GM19193 (cell line): ENCODE measurements around the gene INKA2.

Source experiments
- POLR2A ChIP-seq: IDR thresholded peaks from 4 replicates; pipeline ENCODE4 v1.6.1; 2011; ENCODE audit not compliant: insufficient read depth, insufficient read length; ENCODE audit errors: extremely low read depth

The INKA2 gene

DNA sequence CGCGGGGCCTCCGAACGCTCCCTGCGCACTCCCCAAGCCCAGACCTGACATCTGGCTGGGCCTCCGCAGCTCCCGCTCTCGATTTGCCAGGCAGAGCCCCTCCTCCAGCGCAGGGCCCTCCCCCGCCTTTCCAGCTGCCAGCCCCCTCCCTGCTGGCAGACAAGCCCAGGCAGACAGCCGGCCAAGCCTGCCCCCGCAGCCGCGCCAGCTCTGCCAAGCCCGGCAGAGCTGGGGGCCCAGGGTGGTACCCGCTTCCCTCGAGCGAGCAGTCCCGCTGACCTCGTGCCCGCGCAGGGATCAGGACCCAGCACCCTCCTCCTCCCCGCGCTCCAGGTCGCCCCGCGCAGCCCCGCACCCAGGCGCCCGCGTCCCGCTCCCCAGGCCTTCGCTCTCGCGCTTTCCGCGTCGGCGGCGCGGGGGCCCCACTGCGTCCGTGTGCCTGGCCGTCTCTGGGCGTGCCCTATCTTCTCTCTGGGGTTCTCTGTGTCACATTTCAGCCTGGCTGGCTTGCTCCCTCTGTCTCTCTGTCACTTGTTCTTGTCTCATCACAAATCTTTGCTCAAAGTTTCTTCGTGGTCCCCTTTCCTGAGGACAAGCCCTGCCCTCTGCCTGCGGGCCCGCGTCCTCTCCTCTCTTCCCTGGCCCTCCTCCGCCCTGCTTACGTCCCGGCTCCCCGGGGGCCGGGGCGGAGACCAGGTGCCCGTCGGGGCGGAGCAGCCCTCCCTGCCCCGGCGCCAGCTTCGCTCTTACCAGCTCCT lies 580 bp downstream of the INKA2 start:
- peak; percentile 72 for TF ChIP-seq POLR2A

DNA sequence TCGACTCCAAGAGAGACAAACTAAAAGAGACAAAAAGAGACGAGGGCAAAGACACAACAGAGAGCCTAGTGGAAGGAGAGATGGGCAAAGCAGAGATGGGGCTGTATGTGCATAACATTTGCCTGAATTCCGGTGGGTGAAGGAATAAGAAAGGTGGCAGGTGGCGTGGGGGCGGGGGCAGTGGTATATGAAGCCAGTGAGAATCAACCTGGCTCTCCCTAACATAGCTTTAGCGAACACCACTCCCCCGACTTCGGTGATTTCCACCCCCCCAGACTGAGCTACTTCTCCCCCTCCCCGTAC lies 1.1 kb downstream of the INKA2 start:
- TF ChIP-seq POLR2A, result no peak

DNA sequence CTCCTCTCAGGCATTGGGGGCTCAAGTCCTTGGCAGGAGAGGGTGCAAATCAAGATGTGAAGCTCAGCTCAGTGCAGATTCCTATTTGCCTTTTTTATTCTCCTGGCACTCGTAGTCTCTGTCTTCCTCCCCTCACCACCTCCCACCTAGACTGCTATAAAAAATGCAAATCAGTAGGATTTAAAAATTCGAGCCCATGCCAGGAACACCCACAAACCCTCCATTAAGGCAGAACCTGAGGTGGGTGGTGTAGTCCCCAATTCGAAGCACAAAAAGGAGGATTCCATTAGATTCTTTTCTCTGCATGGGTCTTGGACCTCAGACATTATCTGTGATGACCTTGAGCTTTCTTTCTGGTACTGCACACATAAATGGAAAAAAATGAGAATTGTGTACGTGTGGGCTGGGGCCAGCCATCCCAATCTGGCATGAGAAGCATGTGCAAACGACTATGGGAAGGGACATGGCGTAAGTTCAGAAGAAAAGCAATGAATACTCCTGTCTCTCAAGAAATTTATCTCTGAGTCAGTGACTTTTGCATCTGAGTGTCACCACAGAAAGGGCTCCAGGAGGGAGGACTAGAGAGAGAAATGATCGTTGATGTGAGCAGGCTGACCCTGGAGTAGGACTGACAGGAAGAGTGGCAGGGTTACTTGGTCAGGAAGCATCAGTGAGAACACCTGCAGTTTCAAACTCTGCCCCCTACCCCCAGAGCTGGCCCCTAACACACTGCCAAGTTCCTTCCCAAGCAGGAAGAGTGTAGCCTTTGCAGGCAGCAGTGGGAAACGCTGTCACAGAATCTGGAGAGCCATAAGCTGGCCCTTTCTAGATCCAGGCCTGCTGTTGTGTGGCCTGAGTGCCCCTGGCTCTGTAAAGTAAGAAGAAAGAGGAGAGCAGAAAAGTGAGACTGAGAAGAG lies 1.7 kb downstream of the INKA2 start:
- no peak for TF ChIP-seq POLR2A

DNA sequence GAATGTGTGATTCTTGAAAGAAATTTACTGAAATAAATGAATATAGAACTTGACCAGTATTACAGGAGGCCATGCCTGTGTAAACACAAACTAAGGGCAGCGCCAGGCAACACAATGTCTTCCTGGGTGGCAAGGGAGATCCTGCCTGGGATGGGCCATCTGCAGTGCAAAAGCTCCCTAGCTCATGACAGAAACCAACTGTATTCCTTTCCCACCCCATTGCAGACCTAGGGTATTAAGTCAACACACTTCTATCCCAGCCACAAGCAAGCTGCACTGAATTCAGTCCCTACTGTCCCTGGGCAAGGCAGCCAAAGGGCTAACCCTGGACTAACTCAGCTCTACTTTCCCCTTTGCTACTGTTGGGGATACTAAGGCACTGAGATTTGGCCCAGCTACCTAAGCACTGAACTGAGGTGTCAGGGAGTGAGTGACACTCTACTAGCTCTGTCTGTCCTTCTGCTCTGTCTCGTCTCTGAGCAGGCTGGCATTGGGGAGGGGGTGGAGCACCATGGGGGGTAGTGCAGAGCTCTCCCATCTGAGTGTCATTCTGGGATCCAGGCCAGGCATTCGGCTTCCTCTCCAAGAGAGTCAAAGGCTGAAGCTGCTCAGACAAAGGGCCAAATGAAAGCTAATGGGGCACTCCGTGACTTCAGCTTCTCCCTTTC lies 2.5 kb downstream of the INKA2 start:
- TF ChIP-seq POLR2A, result no peak

DNA sequence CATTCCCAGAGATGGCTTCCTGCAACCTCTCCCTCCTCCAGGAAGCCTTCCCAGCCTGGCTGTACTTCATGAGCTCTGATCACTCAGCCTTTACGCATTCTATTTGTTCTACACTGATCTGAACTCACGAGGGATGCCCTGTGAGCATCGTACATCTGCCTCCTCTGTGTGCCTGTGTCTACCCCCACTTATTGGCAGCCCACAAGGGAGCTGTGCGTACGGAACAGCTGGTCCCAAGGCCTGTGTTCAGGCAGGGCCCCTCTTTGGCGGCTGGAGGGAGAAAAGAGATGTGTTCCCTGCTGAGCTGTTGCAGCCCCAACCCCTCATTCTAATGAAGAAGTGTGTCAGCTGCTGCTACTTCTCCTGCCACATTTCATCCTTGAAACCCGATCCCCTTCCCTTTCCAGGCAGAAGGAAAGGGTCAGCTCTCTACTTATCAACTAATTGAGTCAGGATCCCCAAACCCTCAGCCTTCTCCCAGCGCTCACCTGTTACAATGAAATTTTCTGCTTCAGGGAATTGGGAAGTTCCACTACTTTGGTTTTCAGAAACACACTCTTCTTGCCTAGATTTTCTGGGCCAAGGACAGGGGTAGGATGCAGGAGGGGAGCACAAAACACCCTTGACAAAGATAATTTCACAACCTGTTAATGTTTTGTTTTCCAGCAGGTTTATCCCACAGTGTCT lies 3.2 kb downstream of the INKA2 start:
- TF ChIP-seq POLR2A, result no peak

DNA sequence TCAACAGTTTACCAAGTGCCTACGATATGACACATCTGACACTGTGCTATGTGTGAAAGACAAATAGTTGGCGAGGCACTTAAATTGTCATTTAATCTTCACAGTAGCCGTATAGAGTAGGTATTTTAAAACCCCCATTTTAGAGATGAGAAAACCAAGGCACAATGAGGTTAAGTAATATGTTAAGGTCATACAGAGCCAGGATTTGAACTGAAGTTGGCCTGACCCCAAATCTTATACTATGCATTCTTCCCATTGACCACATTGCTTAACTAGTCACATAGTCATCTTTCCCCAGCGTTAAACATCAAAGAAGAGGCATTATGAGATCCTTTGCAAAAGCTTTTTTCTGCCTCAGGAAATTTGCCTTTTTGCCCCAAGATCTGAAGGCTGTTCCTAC lies 3.9 kb downstream of the INKA2 start:
- no peak for TF ChIP-seq POLR2A

DNA sequence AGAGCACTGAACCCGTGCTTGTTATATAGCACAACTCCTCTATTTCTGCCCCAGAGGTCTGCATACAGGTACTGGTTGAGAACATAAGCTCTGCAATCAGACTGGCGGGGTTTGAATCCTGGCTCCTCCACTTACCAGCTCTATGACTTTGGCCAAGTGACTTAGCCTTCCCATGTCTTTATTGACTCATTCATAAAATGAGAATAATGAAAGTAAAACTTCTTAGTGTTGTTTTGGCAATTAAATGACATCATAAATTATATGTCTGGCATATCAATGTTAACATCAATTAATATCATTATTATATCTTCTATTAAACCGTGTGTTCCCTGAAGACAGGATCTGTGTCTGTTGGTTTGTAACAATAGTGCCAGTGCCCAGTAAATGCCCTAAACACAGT lies 4.3 kb downstream of the INKA2 start:
- TF ChIP-seq POLR2A, result no peak

DNA sequence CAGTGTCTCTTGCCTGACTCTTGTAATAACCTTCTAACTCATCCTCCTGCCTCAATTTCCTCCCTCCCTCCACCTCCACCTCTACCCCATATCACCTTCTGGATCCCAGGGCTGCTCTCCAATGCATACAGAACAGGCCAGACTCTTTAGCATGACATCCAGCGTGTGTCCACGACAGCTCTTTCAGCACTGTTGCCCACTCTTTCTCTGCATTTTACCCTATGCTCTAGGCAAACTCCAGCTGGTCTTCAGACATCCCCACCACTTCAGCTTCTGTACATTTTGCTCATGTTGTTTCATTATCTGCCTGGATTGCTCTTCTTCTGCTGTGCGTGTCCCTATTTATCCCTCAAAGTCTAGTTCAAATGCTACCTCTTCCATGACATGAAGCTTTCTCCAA lies 4.8 kb downstream of the INKA2 start:
- no peak for TF ChIP-seq POLR2A

DNA sequence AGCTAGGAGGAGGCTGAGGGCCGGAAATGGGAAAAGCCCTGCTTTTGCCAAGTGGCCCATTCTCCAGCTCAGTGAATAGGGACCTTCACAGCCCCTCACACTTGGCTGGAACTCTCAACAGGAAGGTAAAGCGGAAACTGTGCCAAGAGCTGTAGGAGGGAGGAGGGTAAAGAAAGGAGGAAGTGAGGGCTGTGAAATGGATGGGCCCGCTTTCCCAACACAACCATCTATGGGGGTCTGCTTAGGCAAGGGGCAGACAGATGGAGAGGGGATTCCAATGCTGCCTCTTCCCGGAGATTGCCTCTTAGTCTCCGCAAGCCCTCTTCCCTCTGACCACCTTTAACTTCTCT lies 5.2 kb downstream of the INKA2 start:
- no peak for TF ChIP-seq POLR2A

DNA sequence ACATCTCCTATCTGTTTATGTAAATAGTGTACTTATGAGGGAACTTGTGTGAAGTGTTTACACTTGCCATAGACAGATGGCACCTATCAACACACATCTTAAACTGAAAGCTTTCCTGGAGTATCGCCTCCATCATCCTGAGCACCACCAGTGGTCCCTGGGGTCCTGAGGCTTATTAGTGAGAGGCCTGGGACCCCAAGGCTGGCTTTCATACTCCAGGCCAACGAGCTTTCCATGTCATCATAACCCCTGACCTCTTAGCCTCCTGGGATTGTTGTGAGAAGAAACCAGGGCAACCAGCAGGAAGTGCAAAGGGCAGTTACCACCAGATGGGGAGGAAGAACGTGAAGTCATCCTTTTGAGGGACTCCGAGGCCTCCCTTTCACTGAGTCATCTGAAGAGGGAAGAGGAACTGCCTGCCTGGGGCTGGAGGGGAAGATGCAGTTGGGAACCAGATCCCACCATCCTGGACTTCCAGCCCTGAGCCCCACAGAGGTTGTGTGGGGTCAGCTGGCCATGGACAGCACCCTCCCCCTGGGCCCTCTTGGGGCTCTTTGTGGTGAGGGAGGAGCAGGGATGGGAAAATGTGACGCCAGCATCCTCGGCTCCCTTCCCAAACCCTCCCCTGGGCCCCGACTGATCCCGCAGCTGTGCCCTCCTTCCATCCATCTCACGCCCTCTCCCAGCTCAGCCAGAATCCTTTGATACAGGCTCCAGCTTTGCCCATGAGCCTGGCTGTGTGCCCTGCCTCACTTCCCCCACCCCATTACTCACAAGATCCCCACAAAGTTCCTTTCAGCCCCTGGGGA lies 5.8 kb downstream of the INKA2 start:
- no peak for TF ChIP-seq POLR2A

DNA sequence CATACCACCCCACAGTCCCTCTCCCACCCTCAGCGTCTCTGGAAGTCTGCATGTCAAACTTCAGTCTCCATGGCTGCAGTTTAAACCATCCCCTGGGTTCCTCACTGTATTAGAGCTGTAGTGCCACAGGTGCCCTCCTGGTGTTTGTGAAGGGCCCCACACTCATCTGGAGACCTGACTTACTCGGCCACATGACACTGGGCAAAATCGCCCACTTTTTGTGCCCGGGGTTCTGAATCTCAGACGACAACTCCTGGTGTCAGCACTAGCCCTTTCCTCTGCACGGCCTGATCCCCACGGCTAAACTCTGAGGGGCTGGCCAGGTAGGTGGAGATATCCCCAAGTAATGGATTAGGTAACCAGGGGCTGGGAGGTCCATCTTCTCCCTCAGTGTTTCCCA lies 6.5 kb downstream of the INKA2 start:
- no peak for TF ChIP-seq POLR2A

DNA sequence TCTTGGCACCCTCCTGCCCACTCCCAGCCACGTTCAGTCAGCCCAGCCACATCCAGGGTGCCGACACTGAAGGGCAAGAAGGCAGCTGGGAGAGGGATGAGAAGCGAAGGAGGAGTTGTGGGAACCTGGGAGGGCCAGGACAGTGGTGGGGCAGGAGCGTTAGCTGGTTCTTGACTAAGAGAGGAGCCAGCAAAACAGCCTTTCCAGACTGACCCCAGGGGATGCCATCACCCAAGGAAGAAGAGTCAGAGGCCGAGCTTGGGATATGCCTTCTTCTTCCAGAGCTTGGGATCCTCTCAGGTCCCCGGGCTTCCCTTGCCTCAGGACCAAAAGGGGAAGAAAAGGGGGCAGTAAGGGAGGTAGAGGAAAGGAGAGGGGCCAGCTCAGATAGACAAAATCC lies 7.2 kb downstream of the INKA2 start:
- no peak for TF ChIP-seq POLR2A

DNA sequence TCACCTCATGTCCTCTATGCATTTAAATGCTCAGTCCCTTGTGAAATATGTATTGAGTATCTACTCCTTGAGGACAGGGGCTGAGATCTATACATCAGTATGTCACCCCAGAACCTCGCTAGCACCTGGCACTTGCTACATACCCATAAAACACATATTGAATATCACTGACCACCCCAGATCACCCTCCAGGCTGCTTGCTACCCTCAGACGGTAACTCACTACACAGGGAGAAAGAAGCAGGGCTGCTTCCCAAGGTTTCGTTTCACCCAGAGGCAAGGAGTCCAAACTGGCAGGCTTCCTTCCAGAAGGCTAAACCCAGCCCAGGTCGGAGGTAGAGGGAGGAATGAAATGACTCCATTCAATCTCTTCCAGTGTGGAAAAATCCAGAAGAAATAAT lies 8.5 kb downstream of the INKA2 start:
- TF ChIP-seq POLR2A, result no peak

DNA sequence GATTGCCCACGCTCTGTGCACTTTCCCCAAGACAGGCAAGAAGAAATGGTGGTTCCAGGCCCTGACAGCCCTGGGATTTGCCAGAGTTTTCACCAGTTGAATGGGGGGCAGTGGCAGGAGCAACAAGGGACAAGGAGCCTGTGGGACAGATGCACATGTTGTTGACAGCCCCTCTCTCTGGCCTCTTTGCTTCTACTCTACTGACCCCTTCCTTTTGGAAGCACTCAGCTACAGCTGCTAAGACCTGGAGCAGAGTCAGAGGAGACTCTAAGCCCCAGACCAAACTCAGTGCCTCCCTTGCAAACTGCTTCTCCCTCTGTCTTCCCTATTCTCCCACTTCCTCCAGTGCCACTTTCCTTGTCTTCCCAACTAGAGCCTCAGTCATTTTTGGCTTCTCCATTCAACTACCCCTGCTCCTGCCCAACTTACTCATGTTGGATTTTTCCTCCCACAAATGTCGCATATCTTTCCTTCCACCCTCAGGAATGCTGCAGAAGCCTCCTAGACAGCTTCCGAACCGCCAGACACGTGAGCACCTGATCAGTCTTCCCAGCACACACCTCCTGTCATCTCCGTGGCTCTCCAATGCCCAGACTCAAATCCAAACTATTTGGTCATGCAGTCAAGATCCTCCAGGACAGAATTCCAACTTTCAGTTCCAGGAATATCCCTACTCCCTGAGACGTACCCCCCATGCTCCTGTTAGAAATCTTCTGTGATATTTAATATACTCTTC lies 9.1 kb downstream of the INKA2 start:
- no peak for TF ChIP-seq POLR2A
